ENCODE results near the gene COPS7A.

Gene COPS7A

DNA sequence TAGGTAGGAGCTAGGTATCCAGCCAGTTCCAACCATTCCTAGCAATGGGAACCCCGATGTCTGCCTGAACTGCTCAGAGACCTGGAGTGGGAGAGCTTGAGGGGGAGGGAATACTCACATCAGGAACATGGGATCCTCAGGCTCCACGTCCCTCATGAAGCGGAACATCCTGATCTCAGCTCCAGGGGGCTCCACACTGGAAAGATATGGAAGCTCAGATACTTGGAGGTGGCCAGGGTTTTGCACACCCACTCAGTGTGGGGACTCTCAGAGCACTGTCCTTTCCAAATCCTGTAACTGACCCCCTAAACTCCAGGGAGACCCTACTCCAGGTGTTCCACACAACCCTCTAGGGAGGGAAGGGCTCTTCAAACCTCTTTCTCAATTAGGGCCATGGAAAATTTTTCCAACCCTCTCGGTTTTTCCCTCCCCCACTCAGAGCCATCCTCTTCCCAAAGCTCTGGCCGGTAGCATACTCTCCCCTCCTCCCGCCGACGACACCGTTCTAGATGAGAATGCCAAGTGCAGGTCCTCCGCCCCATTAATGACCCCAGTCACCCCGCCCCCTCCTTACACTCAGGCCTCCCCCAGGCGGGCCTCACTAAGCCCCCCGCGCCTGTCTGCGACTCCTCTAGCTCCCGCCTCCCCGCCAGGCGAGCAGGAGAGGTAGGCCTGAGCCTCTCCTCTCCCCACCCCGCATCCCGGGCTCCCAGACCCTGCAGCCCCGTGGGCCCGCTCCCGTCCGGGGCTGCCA is 28.5 kb downstream of the COPS7A start:
- DNase-seq: no peak

DNA sequence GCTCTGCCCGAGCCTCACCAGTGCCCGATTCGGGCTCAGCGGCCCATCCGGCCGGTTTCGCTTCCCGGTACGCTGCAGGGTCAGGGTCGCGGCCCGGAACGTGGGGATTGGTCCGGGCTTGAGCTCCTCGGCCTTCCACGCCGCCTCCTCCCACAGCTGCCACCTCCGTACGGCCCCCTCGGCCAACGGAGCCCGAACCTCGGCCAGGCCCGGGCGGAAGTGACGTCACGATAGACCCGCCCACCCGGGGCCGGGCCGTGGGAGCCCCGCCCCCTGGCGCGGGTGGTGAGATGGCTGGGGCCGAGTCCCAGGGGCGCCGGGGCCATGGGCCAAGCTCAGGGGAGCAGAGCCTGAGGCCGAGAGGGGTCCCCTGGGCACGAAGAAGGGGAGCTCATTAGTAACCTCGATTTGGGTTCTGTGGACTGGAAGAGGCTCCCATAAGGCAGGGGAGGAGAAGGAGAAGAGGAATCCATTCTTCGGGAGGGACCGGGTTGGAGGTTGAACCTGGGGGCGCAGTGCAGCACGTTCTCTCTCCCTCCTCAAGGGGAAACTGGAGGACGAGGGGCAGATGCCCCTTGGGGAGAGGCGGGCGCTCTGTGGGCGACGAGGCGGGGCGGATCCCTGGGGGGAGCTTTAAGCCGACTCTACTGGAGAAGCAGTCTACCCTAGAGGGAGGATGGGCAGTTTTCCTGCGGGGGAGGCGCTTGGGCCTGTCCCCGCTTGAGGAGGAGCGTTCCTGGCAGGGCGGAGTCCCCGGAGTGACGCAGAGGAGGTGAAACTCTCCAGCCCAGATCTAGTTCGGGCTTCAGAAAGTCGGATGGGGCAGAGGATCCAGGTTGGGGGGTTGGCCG is 29.3 kb downstream of the COPS7A start, which contains the start of gene MLF2:
Gene MLF2 (minus strand): TSS at position 221 of the 851 bp plus-strand sequence. CDS start 807 bp downstream, outside the sequence.
- peak; percentile 90 for DNase-seq

GRCh38 chr12:6753772-6754356 is 30.0 kb downstream of the COPS7A start:
- DNase-seq: no peak

GRCh38 chr12:6754411-6754810 is 30.6 kb downstream of the COPS7A start:
- DNase-seq: no peak

DNA sequence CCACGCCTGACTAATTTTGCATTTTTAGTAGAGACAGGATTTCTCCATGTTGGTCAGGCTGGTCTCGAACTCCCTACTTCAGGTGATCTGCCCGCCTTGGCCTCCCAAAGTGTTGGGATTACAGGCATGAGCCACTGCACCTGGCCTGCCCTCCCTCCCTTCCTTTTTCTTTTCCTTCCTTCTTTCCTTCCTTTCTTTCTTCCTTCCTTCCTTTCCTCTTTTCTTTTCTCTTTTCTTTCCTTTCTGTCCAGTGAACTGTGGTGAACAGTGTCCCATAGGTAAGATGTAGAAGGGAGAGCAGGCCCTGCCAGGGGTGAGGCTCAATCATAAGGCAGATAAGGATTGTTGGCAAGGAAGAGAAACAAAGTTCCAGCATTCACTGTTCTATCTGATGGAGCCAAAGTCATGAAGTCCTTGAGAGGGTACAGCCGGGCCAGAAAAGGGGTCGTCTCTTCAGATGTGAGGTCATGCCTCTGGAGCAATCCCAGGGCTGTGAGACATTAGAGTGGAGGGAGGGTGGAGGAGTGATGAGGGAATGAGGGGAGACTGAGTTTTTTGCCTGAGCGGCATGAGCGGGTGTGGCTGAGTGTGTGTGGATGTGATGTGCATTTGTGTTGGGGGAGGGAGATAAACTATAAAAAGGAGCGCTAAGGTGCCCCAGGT is 33.3 kb downstream of the COPS7A start:
- DNase-seq: no peak

GRCh38 chr12:6758506-6759095 is 34.8 kb downstream of the COPS7A start:
- DNase-seq: no peak

DNA sequence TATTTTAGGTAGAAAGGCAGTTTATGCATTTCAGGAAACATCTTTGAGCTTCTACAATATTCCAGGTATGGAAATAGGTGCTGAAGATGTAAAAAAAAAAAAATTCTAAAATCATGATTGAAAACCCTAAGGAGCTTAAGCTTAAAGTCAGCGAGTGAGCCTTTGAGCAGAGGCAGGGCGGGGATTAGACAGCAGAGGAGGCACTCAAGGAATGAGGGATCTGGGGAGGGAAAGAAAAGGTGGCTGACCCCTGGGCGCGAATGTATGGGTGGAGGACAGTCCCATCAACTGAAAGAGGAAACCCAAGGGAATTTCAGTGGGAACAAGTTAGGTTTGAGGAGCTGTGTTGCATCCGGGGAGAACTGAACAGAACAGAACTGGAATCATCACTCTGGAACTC is 35.9 kb downstream of the COPS7A start:
- no peak for DNase-seq

GRCh38 chr12:6763380-6763779 is 39.5 kb downstream of the COPS7A start:
- no peak for DNase-seq

DNA sequence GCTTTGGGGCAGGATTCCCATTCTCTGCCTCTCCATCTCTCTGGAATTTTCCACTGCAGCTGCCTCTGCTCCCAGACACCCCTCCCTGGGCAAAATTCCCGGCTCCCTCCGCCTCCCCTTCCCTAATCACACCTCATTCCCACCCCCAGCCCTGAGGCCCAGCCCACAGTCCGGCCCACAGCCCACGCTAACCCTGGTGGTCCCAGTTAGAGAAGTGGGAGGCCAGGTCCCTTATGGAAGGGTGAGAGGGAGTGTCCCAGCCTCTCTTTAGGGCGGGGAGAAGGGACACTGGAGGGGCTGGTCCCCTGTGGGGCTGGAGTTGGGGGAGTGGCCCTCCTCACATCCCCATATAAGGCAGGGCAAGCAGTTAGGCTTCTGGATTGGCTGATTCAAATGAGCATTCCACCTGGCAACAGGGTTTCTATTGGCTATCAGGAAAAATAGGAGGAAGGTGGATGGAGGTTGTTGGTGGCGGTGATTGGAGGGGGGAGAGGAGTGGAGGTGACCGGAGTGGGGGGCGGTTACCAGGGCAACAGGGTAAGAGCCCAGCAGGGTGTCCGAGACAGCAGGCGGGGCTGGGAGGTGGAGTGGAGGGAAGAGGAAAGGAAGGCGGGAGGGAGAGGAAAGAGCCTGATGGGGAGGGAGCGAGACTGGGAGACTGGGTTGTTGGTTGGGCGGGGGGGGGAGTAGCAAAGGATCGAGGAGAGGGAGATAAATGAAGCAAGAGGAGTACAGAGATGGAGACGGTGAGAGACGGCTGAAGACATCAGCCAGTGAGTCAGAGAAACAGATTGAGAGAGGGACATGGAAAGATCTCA is 40.4 kb downstream of the COPS7A start:
- peak; percentile 94 for DNase-seq

- DNase-seq: no peak
Measured at GRCh38 chr12:6765048-6765633, 41.3 kb downstream of the COPS7A start.

GRCh38 chr12:6765634-6766581 is 42.1 kb downstream of the COPS7A start, which contains the start of gene PTMS:
PTMS (plus strand) TSS chr12:6766363; CDS start chr12:6766706, 343 bp downstream.
- peak; percentile 39 for DNase-seq

GRCh38 chr12:6766651-6767349 is 43.0 kb downstream of the COPS7A start:
- DNase-seq: no peak

DNA sequence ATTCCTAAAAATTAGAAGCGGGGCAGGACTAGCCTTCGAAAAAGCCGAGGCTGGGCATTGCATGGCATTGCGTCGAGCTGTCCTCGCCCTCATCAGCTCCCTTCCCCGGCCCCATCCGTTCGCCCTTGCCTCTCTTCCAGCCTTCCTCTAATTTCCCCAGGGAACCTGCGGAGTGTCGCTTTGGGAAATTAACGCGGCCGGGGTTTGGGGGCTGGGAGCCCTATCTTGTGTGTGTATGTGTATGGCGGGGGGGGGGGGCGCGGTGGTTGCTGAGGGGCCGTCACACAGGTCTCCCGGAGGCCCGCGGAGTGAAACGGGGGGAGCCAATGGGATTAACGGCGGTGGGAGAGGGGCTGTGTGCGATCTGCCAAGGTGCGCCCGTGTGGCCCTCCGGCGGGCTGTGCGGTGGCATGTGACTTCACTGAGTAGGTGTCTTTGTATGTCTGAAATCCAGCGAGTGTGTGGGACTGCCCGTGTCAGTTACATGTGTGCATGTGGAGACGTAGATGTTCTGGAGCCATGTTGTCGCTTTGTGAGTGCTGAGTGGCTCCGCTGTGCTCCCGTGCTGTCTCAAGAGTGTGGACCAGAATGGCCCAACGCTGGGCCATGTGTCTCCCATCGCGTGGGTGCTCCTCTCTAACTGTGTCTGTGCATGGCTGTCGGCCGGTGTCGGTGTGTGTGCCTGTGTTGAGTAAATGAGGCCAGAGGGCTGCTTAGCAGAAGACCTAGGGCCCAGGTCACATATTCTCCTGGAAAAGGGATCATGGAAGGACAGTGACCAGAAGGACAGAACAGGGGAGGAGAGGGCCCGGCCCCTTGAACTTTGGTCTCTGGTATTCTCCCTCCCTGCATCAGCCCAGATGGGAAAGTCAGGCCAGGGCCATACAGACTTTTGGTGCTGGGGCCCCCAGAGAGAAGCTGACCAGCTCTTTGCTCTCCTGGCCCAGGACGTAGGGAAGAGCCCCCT is 43.8 kb downstream of the COPS7A start:
- DNase-seq: no peak

DNA sequence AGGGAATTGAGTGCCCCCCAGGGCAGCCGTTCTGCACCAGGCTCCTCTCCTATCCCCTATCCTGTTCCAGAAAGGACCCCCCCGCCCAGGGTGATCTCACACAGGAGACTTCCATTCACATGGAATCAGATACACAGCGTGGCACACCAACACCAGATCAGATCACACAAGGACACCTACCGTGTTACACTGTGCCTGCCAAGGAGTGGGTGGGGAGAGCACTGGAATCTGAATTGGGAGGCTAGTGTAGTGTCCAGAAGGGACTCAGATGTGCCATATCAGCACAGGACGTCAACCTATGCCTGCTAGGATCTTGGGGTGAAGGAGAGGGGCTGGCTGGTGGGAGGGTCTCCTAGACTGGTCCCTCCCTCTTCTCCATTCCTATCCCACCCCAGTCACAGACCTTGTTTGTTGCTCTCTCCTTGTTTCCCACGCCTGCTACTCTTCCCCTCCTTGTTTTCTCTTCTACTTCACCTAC is 44.6 kb downstream of the COPS7A start:
- DNase-seq: no peak

GRCh38 chr12:6768990-6769389 is 45.1 kb downstream of the COPS7A start:
- peak; percentile 52 for DNase-seq

DNA sequence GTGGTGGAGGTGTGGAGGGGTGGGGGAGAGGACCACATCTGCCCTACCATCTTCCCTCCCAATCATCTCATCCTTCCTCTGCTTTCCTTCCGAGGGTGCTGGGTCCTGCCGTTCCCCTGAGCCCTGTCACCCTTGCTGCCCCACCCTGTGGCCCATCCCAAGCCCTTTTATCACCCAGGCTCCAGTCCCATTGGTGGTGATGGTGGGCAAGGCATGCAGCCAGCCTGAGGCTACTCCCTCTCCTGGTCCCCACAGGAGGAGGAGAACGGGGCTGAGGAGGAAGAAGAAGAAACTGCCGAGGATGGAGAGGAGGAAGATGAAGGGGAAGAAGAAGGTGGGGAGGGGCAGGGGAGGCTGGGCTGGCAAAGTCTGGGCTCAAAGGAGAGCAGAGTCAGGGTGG is 45.8 kb downstream of the COPS7A start:
- DNase-seq: no peak

DNA sequence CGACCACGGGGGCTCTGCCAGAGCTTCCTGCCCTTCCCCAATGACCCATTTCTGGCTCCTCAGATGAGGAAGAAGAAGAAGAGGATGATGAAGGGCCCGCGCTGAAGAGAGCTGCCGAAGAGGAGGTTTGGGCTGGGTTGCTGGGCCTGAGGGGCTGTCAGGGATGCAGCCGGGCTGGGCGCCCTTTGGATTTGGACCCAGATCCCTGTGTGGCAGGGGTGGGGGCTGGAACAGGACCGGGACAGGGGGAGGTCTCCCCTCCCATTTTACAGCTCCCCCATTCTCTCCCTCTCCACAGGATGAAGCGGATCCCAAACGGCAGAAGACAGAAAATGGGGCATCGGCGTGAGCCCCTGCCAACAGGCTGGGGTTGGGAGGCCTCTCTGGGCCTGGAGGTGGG is 46.2 kb downstream of the COPS7A start:
- no peak for DNase-seq

DNA sequence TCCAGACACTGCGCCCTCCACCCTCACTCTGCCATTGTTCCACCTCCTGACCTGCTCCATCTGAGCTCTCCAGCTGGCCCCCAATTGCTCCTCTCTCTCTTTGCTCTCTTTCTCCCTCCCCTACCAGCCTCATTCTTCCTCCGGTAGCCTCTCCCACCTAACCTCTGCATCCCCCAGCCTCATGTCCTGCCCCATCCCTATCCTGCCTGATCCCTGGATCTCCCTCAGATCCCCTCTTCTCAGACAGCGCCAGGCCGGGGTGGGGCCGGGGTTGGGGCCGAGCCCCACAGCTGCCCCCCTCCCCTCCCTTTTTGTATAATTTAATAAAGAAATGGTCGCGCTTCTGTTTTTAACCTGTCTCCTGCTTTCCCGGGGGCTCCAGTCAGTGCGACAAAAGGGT is 46.8 kb downstream of the COPS7A start:
- no peak for DNase-seq

Data from DMS 273 treated with DMSO at 0.1 percent for 48 hours (cell line).